GM12874 (cell line): ENCODE results near the gene DMGDH.

ENCODE experiments used
- CTCF ChIP-seq: IDR thresholded peaks from 2 replicates; pipeline ENCODE4 v1.5.1; 2011; ENCODE audit warnings: low read depth, mild to moderate bottlenecking, control low read depth, low read length, moderate library complexity; ENCODE audit not compliant: insufficient read depth

Gene DMGDH

GRCh38 chr5:78983601-78984438 lies 85.7 kb downstream of the DMGDH start:
- TF ChIP-seq CTCF, result no peak

DNA sequence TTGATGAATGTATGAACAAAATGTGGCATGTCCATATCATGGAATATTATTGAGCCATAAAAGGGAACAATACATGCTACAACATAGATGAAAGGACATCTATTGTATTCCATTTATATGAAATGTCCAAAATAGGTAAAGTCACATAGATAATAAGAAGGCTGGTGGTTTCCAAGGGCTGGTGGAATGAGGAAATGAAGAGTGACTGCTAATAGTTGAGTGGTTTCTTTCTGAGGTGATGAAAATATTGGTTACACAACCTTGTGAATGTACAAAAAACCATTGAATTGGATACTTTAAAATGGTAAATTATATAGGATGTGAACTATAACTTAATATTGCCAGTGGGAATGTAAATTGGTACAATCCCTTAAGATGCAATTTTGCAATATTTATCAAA lies 89.6 kb downstream of the DMGDH start:
- no peak for TF ChIP-seq CTCF

GRCh38 chr5:78979117-78979742 lies 90.2 kb downstream of the DMGDH start:
- no peak for TF ChIP-seq CTCF

- no peak for TF ChIP-seq CTCF
Measured at GRCh38 chr5:78975035-78975434, 94.4 kb downstream of the DMGDH start.

DNA sequence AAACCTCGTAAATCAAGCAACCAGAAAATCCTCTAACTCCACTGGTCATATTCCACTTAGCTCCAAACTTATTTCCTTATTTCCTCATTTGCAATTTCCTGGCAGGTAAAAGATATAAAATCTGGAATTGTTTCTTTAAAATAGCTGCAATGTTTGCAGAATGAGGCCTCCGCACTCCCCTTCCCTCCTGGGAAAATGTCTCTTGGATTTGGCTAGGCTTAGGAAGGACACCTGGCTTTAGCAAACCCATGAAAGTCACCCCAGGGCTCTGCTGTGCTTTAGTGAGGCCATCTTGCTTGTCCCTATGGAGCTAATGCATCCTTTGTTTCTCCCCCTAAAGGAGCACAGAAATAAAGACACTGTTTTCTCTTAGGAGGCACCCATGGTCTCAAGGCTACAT lies 94.9 kb downstream of the DMGDH start:
- no peak for TF ChIP-seq CTCF

DNA sequence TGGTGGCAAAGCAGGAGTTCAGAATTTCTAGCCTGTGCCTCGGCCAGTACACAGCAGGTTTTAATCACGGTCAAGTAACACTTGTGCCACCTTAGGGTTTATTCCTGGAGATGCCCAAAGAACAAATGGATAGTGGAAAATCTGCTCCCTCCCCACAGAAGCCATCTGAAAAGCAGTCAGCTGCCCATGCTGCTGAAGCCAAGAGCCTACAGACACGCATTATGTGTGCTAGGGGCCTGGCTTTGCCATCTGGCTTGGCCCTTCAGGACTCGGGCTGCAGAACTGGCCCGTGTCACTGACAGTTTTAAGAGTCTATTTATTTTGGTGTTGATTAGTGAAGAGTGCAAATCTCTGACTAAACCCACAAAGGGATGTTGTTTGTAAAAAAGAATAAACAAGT lies 95.5 kb downstream of the DMGDH start:
- TF ChIP-seq CTCF, result no peak

DNA sequence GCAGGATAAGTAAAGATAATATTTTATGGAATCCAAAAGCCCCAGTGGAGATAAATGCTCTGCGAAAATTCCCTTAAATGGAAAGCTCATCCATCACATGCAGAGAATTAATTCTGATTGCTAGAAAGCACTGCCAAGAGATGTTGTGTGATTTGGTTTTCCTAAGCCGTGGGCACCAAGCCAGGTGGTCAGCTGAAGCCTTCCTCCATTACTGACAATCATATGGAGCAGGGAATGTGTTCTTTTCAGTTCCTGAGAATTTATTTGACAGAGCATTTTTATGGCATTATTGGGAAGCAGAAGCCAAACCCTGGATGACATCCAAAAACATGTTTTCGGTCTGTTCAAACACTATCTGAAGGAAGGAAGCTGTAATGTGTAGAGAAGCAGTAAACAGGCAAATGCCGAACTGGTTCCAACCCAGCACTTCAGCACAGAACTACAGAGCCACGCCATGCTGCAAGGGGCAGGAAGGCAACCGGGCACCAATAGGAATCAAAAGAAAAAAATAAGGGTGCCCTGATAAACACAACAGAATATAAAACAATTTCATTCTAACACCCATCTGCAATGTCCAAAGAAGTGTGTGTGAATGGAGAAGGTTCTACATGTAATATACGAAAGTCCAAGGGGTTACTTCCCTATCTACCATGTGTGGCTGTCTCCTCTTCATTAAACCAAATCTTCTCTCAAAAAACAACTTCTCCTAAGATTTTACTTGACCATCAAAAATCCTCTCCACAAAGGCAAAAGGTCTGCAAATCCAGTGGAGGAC lies 96.6 kb downstream of the DMGDH start:
- no peak for TF ChIP-seq CTCF
